GM10248 (cell line): ENCODE measurements around the gene PADI4.

Experiments used
- CTCF ChIA-PET: fragments of 300-600 bp; sonication (Branson Sonifier 250); formaldehyde crosslinking; extraction: SDS; loops from one replicate; lab custom pipeline; 2021; ENCODE audit warnings: antibody characterized with exemption; lab: Yijun Ruan, JAX
- POLR2A ChIA-PET: fragments of 350-650 bp; sonication (Branson Sonifier 250); formaldehyde crosslinking; extraction: SDS; loops from one replicate; lab custom pipeline; 2020; ENCODE audit warnings: antibody characterized with exemption; lab: Yijun Ruan, JAX
- DNase-seq: peaks from one replicate; pipeline ENCODE4 v3.0.0; 2012; ENCODE audit errors: extremely low spot score
- CTCF ChIP-seq: IDR thresholded peaks from 2 replicates; pipeline ENCODE4 v1.5.1; 2012; ENCODE audit warnings: mild to moderate bottlenecking, low read depth; ENCODE audit errors: extremely low read depth, missing control alignments, control extremely low read depth

PADI4 gene

GRCh38 chr1:17301767-17302166 lies 6.2 kb upstream of the PADI4 start:
- POLR2A ChIA-PET = no interaction called here
- DNase-seq = no peak
- CTCF ChIA-PET = interaction anchor here (1.3 kb wide), 1 partner anchor 30 kb away, joined by 3 read pairs; no protein-coding TSS in a partner anchor
- TF ChIP-seq CTCF = no peak

GRCh38 chr1:17304151-17304825 lies 3.7 kb upstream of the PADI4 start:
- DNase-seq = no peak
- TF ChIP-seq CTCF = no peak
- CTCF ChIA-PET = no interaction called here
- POLR2A ChIA-PET = no interaction called here

GRCh38 chr1:17304826-17305175 lies 3.2 kb upstream of the PADI4 start:
- ChIA-PET CTCF (no interaction called here), POLR2A (no interaction called here)
- no peak for TF ChIP-seq CTCF
- no peak for DNase-seq

- ChIA-PET POLR2A (no interaction called here), CTCF (no interaction called here)
- DNase-seq = no peak
- TF ChIP-seq CTCF = no peak
Measured at GRCh38 chr1:17305576-17306095, 2.4 kb upstream of the PADI4 start.

GRCh38 chr1:17306407-17306806 lies 1.6 kb upstream of the PADI4 start:
- POLR2A ChIA-PET = no interaction called here
- TF ChIP-seq CTCF = no peak
- DNase-seq = no peak
- CTCF ChIA-PET = no interaction called here

- no peak for DNase-seq
- no peak for TF ChIP-seq CTCF
- POLR2A ChIA-PET = no interaction called here
- CTCF ChIA-PET = no interaction called here
Measured at GRCh38 chr1:17306921-17307320, 1.1 kb upstream of the PADI4 start.
